ENCODE data around the gene MORC1. TPM values are rescaled to one million over a fixed set of nuclear protein-coding genes. Genes with fewer than 3 reads are reported as not detected.

The MORC1 gene
- total RNA-seq, 1 experiment from 2014 or later: not detected

- no peak for TF ChIP-seq CTCF (IDR thresholded peaks at IDR 0.05; ENCODE audit: unreplicated experiment)
- H3K27me3 Mint-ChIP-seq (ENCODE audit: unreplicated experiment): no peaks in the 10 kb centered on the region
- CTCF ChIA-PET: no interaction called here
- intact Hi-C loops (cut with micrococcal nuclease; ENCODE audit: unreplicated experiment): no loop called here
- no peak overlapping the region for H3K4me3 Mint-ChIP-seq (ENCODE audit: low read depth, unreplicated experiment)
- no peaks in the 10 kb centered on the region for H3K9me3 Mint-ChIP-seq (ENCODE audit: low read depth, unreplicated experiment)
- peaks cover 8% of the 10 kb centered on the region for H3K4me1 Mint-ChIP-seq (ENCODE audit: low read depth, unreplicated experiment)
- no peak overlapping the region for H3K27ac Mint-ChIP-seq (ENCODE audit: unreplicated experiment)
- DNase-seq: no peak
- BruUV-seq (replicated peaks): no TSS peak
- no peaks in the 10 kb centered on the region for H3K36me3 Mint-ChIP-seq (ENCODE audit: insufficient read depth, unreplicated experiment)
Observed at GRCh38 chr3:109154979-109155378, 37.0 kb upstream of the MORC1 start.

DNA sequence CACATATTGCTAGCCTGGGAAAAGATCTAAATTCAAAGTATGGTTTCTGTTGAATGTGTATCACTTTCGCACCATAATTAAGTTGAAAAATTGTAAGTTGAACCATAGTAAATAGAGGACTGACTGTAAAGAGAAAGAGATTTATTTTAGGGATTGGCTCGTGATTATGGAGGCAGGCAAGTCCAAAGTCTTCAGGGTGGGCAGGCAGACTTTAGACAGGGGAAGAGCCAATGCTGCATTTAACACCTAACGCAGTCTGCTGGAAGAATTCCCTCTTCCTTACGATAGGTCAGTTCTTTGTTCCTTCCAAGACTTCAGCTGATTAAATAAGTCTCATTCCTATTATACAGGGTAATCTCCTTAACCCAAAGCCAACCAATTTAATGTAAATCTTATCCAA, 34.4 kb upstream of the MORC1 start:
- DNase-seq: no peak
- no peak for TF ChIP-seq CTCF (IDR thresholded peaks at IDR 0.05; ENCODE audit: unreplicated experiment)
- H3K36me3 Mint-ChIP-seq (ENCODE audit: insufficient read depth, unreplicated experiment): no peaks in the 10 kb centered on the region
- BruUV-seq (replicated peaks): no TSS peak
- no peak overlapping the region for H3K4me3 Mint-ChIP-seq (ENCODE audit: low read depth, unreplicated experiment)
- CTCF ChIA-PET: no interaction called here
- peaks cover 8% of the 10 kb centered on the region for H3K4me1 Mint-ChIP-seq (ENCODE audit: low read depth, unreplicated experiment)
- H3K9me3 Mint-ChIP-seq (ENCODE audit: low read depth, unreplicated experiment): no peaks in the 10 kb centered on the region
- H3K27ac Mint-ChIP-seq (ENCODE audit: unreplicated experiment): no peak overlapping the region
- intact Hi-C loops (cut with micrococcal nuclease; ENCODE audit: unreplicated experiment): no loop called here
- no peaks in the 10 kb centered on the region for H3K27me3 Mint-ChIP-seq (ENCODE audit: unreplicated experiment)

DNA sequence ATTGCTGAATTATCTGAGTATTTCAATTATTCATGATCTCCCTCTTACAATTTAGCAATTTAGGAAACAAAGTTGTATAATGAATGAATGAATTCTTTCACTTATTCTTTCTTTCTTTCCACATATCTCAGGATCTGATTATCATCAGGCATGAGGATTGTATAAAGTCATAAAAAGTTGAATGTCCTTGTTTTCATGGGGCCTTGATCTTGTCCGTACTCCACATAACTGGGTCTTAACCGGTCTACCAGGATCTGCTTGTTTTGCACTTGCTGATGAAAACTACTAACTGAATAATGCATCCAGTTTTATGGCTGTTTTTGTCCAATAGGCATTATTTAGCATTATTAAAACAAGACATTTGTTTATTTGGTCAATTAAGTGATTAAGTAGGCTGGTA, 31.1 kb upstream of the MORC1 start:
- TF ChIP-seq CTCF (IDR thresholded peaks at IDR 0.05; ENCODE audit: unreplicated experiment): no peak
- Mint-ChIP-seq H3K4me1 (ENCODE audit: low read depth, unreplicated experiment) (no peaks in the 10 kb centered on the region), H3K36me3 (ENCODE audit: insufficient read depth, unreplicated experiment) (no peaks in the 10 kb centered on the region), H3K27ac (ENCODE audit: unreplicated experiment) (no peak overlapping the region), H3K9me3 (ENCODE audit: low read depth, unreplicated experiment) (no peaks in the 10 kb centered on the region), H3K4me3 (ENCODE audit: low read depth, unreplicated experiment) (no peak overlapping the region), H3K27me3 (ENCODE audit: unreplicated experiment) (no peaks in the 10 kb centered on the region)
- no TSS peak for BruUV-seq (replicated peaks)
- CTCF ChIA-PET: no interaction called here
- intact Hi-C loops (cut with micrococcal nuclease; ENCODE audit: unreplicated experiment): no loop called here
- no peak for DNase-seq

DNA sequence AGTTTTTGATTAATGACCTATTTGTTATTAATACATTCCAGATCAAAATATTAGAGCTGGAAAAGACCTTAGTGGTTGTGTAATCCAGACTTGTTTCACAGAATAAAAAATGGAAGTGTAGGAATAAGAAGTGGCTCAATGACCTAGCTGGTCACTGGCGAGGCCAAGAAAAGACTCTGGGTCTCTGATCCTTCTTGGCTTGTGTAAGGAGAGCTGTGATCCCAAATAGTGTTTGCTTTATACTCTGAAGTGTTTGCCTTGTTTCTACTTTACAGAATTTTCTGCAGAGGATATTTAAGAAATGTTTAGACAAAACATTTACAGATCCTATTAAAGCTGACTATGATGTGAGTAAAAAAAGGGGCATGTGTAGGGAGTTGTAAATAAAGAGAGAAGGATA, 25.7 kb upstream of the MORC1 start:
- CTCF ChIA-PET: no interaction called here
- no peak for TF ChIP-seq CTCF (IDR thresholded peaks at IDR 0.05; ENCODE audit: unreplicated experiment)
- Mint-ChIP-seq H3K27me3 (ENCODE audit: unreplicated experiment) (no peaks in the 10 kb centered on the region), H3K4me1 (ENCODE audit: low read depth, unreplicated experiment) (no peaks in the 10 kb centered on the region), H3K27ac (ENCODE audit: unreplicated experiment) (no peak overlapping the region), H3K36me3 (ENCODE audit: insufficient read depth, unreplicated experiment) (no peaks in the 10 kb centered on the region), H3K4me3 (ENCODE audit: low read depth, unreplicated experiment) (no peak overlapping the region), H3K9me3 (ENCODE audit: low read depth, unreplicated experiment) (peaks cover 2% of the 10 kb centered on the region)
- no peak for DNase-seq
- BruUV-seq (replicated peaks): no TSS peak
- intact Hi-C loops (cut with micrococcal nuclease; ENCODE audit: unreplicated experiment): no loop called here

GRCh38 chr3:109140318-109140717, 22.4 kb upstream of the MORC1 start:
- no peak for TF ChIP-seq CTCF (IDR thresholded peaks at IDR 0.05; ENCODE audit: unreplicated experiment)
- Mint-ChIP-seq H3K9me3 (ENCODE audit: low read depth, unreplicated experiment) (peaks cover 2% of the 10 kb centered on the region), H3K4me3 (ENCODE audit: low read depth, unreplicated experiment) (no peak overlapping the region), H3K4me1 (ENCODE audit: low read depth, unreplicated experiment) (no peaks in the 10 kb centered on the region), H3K36me3 (ENCODE audit: insufficient read depth, unreplicated experiment) (no peaks in the 10 kb centered on the region), H3K27me3 (ENCODE audit: unreplicated experiment) (no peaks in the 10 kb centered on the region), H3K27ac (ENCODE audit: unreplicated experiment) (no peak overlapping the region)
- no TSS peak for BruUV-seq (replicated peaks)
- CTCF ChIA-PET: no interaction called here
- intact Hi-C loops (cut with micrococcal nuclease; ENCODE audit: unreplicated experiment): no loop called here
- no peak for DNase-seq
